ENCODE results near the gene EVA1A. TPM values are rescaled to one million over a fixed set of nuclear protein-coding genes. Genes with fewer than 3 reads are reported as not detected.

Gene EVA1A
- total RNA-seq, 1 donor from 2014 or later = 112 TPM

GRCh38 chr2:75524276-75524911 is 36.3 kb downstream of the EVA1A start:
- no peak for DNase-seq (ENCODE audit: low read depth)
- no peak for TF ChIP-seq CTCF (IDR thresholded peaks at IDR 0.05; ENCODE audit: insufficient read depth, low read length, poor library complexity, severe bottlenecking)
- Histone ChIP-seq H3K4me3 (ENCODE audit: low read depth, low read length) (no peak overlapping the region), H3K27me3 (ENCODE audit: control insufficient read depth, insufficient read depth, low read length) (no peaks in the 10 kb centered on the region), H3K36me3 (ENCODE audit: control insufficient read depth, insufficient read depth, low read length) (no peaks in the 10 kb centered on the region)

GRCh38 chr2:75523313-75524275 is 37.1 kb downstream of the EVA1A start:
- peak; percentile 77 for DNase-seq (ENCODE audit: low read depth)
- Histone ChIP-seq H3K4me3 (ENCODE audit: low read depth, low read length) (no peak overlapping the region), H3K27me3 (ENCODE audit: control insufficient read depth, insufficient read depth, low read length) (no peaks in the 10 kb centered on the region), H3K36me3 (ENCODE audit: control insufficient read depth, insufficient read depth, low read length) (no peaks in the 10 kb centered on the region)
- no peak for TF ChIP-seq CTCF (IDR thresholded peaks at IDR 0.05; ENCODE audit: insufficient read depth, low read length, poor library complexity, severe bottlenecking)

- no peaks in the 10 kb centered on the region for H3K27me3 ChIP-seq (ENCODE audit: control insufficient read depth, insufficient read depth, low read length)
- no peak for DNase-seq (ENCODE audit: low read depth)
- no peak overlapping the region for H3K4me3 ChIP-seq (ENCODE audit: low read depth, low read length)
- no peaks in the 10 kb centered on the region for H3K36me3 ChIP-seq (ENCODE audit: control insufficient read depth, insufficient read depth, low read length)
- no peak for TF ChIP-seq CTCF (IDR thresholded peaks at IDR 0.05; ENCODE audit: insufficient read depth, low read length, poor library complexity, severe bottlenecking)
These were observed 38.0 kb downstream of the EVA1A start for GRCh38 chr2:75522543-75523312.

GRCh38 chr2:75521225-75521872 is 39.4 kb downstream of the EVA1A start:
- Histone ChIP-seq H3K4me3 (ENCODE audit: low read depth, low read length) (no peak overlapping the region), H3K36me3 (ENCODE audit: control insufficient read depth, insufficient read depth, low read length) (no peaks in the 10 kb centered on the region), H3K27me3 (ENCODE audit: control insufficient read depth, insufficient read depth, low read length) (no peaks in the 10 kb centered on the region)
- no peak for TF ChIP-seq CTCF (IDR thresholded peaks at IDR 0.05; ENCODE audit: insufficient read depth, low read length, poor library complexity, severe bottlenecking)
- no peak for DNase-seq (ENCODE audit: low read depth)

- H3K4me3 ChIP-seq (ENCODE audit: low read depth, low read length) = no peak overlapping the region
- H3K36me3 ChIP-seq (ENCODE audit: control insufficient read depth, insufficient read depth, low read length) = no peaks in the 10 kb centered on the region
- no peak for TF ChIP-seq CTCF (IDR thresholded peaks at IDR 0.05; ENCODE audit: insufficient read depth, low read length, poor library complexity, severe bottlenecking)
- H3K27me3 ChIP-seq (ENCODE audit: control insufficient read depth, insufficient read depth, low read length) = no peaks in the 10 kb centered on the region
- no peak for DNase-seq (ENCODE audit: low read depth)
These were observed 40.9 kb downstream of the EVA1A start for GRCh38 chr2:75519843-75520242.
